Kidney tubule cell (primary cell): Measurements from ENCODE around the gene ZNF627.
A peak's percentile ranks its signal among the peaks of the same experiment; 100 is the strongest.
"Not testable (repeated sequence)": the region's sequence is repeated elsewhere in the genome, so short reads cannot be mapped to it uniquely, and the experiment has no call there.

Source experiments
- DNase-seq: peaks from one replicate; pipeline ENCODE4 v3.0.0-alpha.2; 2018; ENCODE audit warnings: low spot score

The ZNF627 gene

GRCh38 chr19:11597202-11598102, at the start of gene ZNF627:
Gene ZNF627 (plus strand): TSS chr19:11597483. CDS start chr19:11597628, 145 bp downstream.
- peak; percentile 98 for DNase-seq

GRCh38 chr19:11547929-11548700, 49.2 kb upstream of the ZNF627 start:
- no peak for DNase-seq

GRCh38 chr19:11549386-11549953, 47.8 kb upstream of the ZNF627 start:
- no peak for DNase-seq

GRCh38 chr19:11550265-11550664, 47.0 kb upstream of the ZNF627 start:
- DNase-seq: no peak

- no peak for DNase-seq
These were observed 45.6 kb upstream of the ZNF627 start for GRCh38 chr19:11551603-11552235.

- DNase-seq: no peak
These were observed 44.5 kb upstream of the ZNF627 start for GRCh38 chr19:11552666-11553372.

GRCh38 chr19:11554160-11554559, 43.1 kb upstream of the ZNF627 start:
- DNase-seq: no peak

GRCh38 chr19:11555246-11555645, 42.0 kb upstream of the ZNF627 start:
- no peak for DNase-seq

GRCh38 chr19:11556634-11557420, 40.5 kb upstream of the ZNF627 start:
- no peak for DNase-seq

- peak; percentile 99 for DNase-seq
These were observed 38.1 kb upstream of the ZNF627 start, which contains the start of gene ELOF1 for GRCh38 chr19:11558881-11559828. Gene ELOF1 (minus strand): TSS chr19:11559230. CDS start chr19:11554347, 4,883 bp downstream.

GRCh38 chr19:11560404-11561051, 36.8 kb upstream of the ZNF627 start:
- peak; percentile 74 for DNase-seq

- DNase-seq: no peak
These were observed 33.8 kb upstream of the ZNF627 start for GRCh38 chr19:11563532-11563931.

- not testable (repeated sequence) for DNase-seq
These were observed 33.0 kb upstream of the ZNF627 start for GRCh38 chr19:11564082-11564807.

GRCh38 chr19:11565649-11565980, 31.7 kb upstream of the ZNF627 start:
- not testable (repeated sequence) for DNase-seq

GRCh38 chr19:11566164-11566563, 31.1 kb upstream of the ZNF627 start:
- DNase-seq: peak; percentile 23

- no peak for DNase-seq
These were observed 27.2 kb upstream of the ZNF627 start for GRCh38 chr19:11570039-11570462.

GRCh38 chr19:11573354-11573753, 23.9 kb upstream of the ZNF627 start:
- not testable (repeated sequence) for DNase-seq

GRCh38 chr19:11573763-11574162, 23.5 kb upstream of the ZNF627 start:
- not testable (repeated sequence) for DNase-seq
